ENCODE results near the gene AMBRA1.

DNA sequence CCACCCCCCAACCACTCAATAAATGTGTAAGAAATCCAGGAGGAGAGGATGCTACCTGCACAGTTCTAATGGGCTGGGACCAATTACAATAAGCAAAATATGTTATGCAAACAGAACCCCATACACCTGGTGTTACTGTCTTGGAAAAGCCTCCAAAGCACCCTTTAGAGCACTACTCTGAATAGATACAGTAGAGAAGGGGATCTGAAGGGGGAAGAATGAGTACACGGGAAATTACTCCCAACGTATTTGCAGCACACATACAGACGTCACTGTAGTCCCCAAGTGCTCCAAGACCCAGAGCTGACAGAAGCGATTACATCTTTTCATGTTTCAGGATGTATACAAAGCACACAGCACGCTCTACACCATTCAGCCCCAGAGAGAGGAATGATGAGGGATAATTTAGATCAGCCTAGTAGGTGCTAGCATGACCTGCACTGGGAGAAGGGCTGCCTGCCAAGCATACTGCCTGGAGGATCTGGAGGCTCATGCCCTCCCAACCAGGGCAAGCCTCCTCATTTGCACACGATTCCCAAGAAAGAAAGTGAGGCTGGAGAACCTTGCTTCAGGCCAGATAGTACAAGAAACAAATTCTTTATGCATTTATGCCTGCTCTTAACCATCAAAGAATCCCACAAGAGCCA, 63.8 kb downstream of the AMBRA1 start:
- TF ChIP-seq, protein P1, sequence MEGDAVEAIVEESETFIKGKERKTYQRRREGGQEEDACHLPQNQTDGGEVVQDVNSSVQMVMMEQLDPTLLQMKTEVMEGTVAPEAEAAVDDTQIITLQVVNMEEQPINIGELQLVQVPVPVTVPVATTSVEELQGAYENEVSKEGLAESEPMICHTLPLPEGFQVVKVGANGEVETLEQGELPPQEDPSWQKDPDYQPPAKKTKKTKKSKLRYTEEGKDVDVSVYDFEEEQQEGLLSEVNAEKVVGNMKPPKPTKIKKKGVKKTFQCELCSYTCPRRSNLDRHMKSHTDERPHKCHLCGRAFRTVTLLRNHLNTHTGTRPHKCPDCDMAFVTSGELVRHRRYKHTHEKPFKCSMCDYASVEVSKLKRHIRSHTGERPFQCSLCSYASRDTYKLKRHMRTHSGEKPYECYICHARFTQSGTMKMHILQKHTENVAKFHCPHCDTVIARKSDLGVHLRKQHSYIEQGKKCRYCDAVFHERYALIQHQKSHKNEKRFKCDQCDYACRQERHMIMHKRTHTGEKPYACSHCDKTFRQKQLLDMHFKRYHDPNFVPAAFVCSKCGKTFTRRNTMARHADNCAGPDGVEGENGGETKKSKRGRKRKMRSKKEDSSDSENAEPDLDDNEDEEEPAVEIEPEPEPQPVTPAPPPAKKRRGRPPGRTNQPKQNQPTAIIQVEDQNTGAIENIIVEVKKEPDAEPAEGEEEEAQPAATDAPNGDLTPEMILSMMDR (IDR thresholded peaks at IDR 0.05; ENCODE audit: borderline replicate concordance, extremely low read depth, low read length, poor library complexity, severe bottlenecking): no peak
- TF ChIP-seq EZH2 (IDR thresholded peaks at IDR 0.05; ENCODE audit: borderline replicate concordance, low read depth, low read length, severe bottlenecking): no peak
